GM18868 (cell line): ENCODE data around the gene HTR2C.
"Not testable (repeated sequence)": the region's sequence is repeated elsewhere in the genome, so short reads cannot be mapped to it uniquely, and the experiment has no call there.

Source experiments
- ATAC-seq: cut with Tn5 transposase; IDR thresholded peaks from one replicate; pipeline ENCODE4 v1.9.1; 2021; ENCODE audit warnings: mild to moderate bottlenecking, moderate library complexity; ENCODE audit not compliant: unreplicated experiment

HTR2C gene

DNA sequence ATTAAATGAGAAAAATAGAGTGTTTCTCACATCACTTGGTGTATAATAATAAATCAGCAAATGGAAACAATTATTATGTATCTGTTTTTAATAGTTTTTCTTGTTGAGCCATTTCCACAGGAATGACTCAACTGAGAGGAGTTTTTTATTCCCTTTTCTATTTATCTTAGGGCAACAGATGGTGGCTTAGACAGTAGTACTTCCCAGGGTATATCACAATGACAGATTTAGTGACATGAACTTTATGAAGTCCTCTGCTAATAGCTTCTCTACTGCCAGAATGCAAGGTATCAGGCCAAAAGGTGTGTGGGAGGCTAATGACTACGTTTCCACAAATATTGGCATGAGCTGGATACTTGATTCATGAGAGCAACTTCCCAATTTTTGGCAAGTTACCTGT lies 126.7 kb downstream of the HTR2C start:
- ATAC-seq, result no peak

DNA sequence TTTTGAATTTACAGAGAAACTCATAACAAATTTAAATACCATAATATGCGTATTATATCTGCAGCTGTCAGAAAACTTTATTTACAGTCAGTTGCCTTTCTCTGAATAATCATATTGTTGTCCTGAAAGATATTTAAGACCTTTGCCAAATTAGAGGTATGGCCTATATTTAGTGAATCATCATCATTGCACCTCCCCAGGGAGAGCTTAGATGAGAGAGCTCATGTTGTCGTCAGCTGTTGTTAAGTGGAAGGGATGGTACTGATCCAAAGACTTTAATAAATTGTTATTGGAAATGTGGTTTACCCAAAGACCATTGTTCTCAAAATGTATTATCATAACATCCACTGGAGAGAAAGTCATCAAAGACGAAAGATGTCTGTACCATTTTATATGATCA lies 128.6 kb downstream of the HTR2C start:
- ATAC-seq, result no peak

DNA sequence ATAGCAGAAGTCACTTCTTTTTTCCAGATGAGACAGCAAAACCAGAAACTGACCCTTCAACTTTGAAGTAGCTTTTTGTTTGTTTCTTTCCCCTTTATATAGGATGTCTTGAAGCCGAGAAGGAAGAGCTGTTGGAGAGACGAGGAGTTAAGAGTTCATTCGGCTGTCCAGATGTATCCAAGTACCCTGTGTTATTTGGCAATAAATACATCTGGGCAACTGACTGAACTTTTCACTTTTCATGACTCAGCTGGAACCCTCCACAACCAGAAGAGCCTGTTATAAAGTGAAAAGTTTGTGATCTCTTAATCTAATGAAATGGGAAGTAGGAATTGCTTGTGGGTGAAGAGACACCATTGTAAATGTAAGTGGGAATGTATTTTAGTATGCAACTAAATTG lies 131.2 kb downstream of the HTR2C start:
- no peak for ATAC-seq

DNA sequence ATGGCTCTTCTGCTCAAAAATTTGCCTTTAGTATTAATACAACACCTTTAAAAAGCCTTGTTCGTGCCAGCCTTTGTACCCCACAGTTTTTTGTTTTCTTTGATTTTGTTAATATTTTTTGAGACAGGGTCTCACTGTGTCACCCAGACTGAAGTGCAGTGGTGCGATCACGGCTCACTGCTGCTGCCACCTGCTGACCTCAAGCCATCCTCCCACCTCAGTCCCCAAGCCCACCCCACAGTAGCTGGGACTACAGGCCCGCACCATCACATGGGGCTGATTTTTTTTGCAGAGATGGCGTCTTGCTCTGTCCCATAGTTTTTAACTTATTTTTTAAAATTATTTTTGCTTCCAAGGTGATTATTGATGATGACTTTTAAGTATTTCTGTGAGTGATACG lies 134.0 kb downstream of the HTR2C start:
- no peak for ATAC-seq

DNA sequence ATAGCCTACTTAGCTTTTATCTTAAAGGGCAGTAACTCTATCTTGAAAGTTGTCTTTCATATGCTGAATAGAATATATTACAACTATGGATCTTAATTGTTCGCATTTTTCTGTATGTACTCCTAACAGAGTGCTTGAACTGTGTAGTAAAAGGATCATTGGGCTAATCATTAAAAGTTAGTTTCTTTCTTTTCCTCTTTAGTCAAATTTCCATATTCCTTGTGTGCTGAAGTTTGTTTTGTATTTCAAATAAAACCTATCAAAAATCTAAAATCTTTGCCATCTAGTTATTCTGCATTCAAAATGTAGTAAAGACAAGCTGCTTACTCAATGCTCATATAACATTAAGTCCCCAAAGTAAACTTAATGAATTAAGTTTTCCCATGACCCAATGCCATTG lies 182.7 kb downstream of the HTR2C start:
- no peak for ATAC-seq

DNA sequence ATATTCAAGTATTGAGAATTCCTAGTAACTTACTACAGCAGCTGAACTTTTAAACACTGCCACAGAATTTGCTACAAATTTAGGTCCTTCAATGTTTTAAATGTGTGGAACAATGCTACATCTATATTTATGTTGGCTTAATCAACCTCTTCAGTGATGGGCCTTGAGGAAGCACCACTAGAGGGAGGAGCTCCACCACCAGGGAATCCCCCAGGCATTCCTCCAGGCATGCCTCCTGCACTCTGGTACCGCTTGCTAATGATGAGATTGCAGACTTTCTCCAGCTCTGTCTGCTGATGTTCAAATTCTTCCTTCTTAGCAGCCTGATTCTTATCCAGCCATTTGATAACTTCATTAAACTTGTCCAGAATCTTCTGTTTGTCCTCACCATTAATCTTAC lies 190.8 kb downstream of the HTR2C start:
- ATAC-seq, result no peak

DNA sequence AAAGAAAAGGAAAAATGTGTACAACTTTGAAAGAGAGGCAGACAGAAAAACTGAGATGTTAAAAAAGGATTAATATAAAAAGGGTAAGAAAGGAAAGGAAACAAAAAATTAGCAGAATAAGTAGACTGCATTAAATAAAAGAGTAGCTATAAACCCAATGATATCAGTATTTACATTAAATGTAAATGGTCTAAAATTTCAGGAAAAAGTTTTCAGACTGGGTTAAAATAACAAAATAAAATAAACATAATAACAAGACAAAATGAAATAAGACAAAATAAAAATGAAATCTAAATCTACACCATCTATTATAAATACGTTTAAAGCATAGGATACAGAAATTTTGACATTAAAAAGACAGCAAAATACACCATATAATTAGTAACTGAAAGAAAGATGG lies 199.0 kb downstream of the HTR2C start:
- no peak for ATAC-seq

DNA sequence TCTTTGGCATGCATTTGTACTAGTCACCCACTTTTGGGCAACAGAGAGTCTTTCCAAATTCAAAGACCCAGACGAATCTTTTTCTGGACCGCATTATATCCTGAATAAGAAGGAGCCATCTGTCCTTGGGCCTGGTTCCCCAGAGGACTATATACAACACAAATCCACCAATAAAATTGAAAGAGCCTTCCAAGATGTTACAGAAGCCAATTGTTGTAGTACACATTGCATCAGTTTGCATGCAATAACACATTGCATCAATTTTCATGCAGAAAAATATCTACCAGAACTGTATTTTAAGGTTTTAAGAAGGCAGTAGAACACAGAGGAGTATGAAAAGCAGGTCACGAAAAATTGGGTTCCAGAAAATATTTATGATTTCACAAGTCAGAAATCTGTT lies 203.2 kb downstream of the HTR2C start:
- no peak for ATAC-seq

DNA sequence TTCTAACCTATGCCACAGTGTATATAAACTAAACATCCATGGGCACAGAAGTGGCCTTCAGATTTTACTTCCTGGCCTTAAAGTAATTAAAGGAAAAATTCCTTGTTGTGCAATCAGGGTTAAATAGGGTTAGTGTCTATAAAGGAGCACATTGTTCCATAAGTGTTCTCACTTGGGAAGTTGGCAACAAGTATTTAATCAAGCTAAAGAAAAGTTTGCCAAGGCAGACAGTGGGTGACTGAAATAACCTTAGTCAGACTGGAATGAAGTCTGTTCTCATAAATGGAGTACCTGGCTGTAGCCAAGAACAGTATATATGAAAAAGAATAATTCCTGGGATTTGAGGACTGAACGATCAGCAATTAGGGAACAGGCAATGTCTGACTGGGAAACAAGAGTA lies 213.6 kb downstream of the HTR2C start:
- no peak for ATAC-seq

DNA sequence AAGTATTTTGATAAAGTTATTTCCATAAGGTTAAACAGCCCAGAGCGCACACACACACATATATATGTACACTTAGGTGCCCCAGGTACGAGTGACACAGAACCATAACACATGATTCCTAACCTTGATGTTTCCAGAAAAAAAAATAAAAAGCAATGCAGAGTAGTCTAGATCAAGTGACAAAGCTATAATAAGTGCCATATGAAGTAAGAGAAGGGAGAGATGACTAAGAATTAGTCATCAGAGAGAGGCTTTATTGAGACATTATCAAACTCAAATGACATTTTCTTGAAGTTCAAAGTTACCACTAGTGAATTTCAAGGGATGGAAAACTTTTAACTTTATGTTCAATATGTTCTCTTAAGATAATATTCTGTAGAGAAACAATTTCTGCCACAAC lies 215.0 kb downstream of the HTR2C start:
- ATAC-seq, result no peak

DNA sequence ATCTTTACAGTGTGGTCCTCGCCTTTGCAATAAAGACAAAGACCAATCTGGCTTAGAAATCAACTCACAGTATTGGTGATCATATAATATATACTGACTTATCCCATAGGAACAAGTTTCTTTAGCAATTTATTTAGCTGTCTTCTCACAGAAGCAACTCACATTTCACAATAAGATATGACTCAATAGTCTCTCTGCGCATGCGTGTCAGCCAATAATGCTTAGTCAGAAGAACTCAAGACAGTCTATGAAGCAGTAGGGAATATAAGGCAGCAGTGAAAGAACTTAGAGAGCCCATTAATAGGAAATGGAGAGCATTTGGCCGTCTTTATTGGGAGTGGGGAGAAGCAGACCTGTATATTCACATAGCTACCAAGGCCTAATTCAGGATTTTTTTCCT lies 216.8 kb downstream of the HTR2C start:
- ATAC-seq, result no peak

DNA sequence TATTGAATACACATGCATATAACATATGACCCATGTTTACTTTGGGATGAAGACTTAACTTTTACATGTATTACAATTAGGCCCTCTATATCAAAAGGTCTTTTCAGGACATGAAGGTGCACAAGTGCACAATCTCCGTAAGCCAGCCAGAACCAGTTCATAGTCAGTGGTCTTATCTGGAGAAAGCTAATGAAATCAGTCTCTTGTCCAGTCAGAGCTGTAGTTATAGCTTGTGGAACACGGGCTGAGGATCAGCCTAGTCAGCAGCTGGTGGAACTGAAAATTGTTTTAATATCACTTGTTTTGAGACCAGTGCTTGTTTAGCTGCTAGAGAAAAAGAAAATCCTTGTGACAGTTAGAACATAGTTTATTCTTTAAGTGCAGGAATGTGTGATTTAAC lies 235.6 kb downstream of the HTR2C start:
- ATAC-seq, result no peak

DNA sequence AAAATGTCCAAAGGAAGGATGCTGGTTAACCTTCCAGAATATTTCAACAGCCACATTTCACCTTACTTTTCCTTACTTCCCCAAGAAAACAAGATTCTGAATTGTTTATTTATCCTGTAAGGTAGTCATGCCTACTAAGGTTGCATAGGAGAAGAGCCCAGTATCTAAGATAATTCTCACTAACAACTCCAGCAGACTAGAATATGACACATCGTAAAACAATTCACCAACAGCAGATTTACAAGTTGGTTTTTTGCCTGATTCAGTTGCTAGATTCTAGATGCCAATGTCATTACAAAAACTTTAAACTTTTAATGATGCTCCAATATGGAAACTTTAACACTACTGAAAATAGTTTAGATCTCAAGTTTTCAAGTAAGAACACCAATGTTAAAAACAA lies 257.2 kb downstream of the HTR2C start:
- ATAC-seq, result no peak

DNA sequence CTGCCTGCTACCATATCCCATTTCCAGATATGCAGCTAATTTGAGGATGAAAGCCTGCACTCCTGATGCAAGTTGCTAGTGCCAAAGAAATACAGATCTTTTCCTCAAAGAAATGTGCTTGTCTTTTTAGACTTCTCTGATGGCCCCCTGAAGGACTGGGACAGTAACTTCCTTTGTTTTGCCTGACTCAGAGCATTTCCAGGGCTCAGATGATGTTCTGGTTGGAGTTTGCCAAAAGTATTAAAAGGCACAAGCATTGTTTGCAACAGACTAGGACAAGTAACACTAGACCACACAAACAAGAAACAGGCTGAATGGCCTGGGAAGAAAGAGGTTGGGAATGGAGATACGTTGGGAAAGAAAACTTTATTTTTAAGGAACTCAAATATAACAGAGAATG lies 258.3 kb downstream of the HTR2C start:
- no peak for ATAC-seq

DNA sequence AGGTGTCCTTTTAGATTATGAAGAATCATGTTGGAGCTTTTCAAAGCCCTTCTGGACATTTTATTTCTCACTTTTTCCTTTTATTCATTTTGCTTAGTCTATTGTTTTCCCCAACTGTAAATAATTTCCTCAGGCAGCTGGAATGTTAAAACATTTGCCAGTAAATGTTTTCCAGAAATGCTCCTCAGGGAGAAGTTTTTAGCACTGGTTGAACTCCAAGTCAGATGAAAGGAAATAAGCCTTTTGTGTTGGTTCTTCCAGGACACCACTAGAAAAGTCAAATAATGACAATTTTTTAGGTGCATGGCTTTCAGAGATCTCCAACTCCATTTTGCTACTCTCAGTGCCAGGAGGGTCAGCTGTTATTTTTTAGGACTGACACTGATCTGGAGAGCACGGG lies 305.6 kb downstream of the HTR2C start:
- no peak for ATAC-seq

DNA sequence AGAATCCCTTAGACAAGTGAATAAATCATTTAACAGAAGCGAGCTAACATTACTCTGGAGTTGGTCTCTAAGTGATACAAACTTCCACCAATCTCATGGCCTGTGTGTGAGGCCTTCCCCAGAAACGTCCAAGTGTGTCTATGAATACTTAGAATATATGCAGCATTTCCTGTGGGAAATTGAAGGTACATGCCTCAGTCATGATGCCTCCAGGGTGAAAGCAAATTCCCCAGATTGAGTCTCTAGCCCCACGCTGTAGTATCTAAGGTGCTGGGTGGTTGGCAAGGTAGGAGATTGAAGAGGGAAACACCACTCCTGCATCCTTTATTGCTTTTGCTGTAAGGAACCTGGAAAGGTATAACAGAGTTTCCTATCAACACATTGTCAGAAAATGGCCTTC lies 319.7 kb downstream of the HTR2C start:
- no peak for ATAC-seq

DNA sequence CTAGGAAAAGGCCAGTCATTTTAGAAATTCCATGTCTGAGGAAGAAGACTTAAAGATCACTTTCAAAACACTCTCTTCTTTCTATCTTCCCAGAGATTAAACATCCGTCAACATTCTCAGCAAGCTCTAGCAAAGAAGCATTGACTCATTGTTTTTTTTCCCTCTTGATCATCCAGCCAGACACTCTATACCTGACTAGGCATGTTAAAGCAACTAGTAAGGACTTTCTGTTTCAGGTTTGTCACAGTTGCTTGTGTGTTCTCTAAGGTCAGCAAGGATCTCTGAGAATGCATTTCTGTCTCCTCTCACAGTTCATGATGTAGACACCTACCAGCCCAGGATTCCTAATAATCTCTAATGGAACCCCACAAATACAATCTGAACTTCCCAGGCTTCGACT lies 321.4 kb downstream of the HTR2C start:
- no peak for ATAC-seq

DNA sequence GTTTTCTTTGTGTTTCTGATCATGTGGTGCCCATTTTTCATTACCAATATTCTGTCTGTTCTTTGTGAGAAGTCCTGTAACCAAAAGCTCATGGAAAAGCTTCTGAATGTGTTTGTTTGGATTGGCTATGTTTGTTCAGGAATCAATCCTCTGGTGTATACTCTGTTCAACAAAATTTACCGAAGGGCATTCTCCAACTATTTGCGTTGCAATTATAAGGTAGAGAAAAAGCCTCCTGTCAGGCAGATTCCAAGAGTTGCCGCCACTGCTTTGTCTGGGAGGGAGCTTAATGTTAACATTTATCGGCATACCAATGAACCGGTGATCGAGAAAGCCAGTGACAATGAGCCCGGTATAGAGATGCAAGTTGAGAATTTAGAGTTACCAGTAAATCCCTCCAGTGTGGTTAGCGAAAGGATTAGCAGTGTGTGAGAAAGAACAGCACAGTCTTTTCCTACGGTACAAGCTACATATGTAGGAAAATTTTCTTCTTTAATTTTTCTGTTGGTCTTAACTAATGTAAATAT lies 323.2 kb downstream of the HTR2C start:
- no peak for ATAC-seq

DNA sequence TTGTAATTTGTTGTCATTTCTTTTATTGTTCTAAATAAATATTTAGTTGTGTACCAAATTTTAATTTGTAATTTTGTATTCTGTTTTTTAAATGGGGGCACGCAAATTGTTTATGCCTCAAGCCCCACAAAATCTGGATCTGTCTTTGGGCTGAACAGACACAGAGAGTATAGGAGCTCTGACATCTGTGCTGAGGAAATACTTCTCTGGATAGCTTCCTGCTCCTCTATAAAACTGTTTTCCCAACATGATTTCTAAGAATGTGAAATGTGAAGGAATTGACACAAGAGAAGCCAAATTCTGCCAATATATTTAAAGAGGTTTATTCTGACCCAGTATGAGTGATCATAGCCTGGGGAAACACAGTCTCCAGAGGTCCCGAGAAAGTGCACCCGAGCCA lies 340.5 kb downstream of the HTR2C start:
- ATAC-seq, result no peak

DNA sequence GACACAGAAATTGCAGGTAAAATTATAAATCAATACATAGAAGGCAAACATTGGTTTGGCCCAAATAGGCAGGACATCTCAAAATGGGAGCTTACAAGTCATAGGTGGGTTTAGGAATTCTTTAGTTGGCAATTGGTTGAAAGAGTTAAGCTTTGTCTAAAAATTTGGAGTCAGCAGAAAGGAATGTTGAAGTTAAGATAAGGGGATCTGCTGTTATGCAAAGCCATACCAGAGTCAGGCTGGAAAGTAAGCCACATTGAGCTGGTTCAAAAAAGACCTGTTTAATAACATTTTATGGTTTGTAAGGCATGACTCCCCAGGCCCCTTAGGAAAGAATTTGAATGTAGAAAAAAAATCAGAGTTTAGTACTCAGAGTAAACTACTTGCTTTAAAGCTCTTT lies 341.0 kb downstream of the HTR2C start:
- no peak for ATAC-seq

DNA sequence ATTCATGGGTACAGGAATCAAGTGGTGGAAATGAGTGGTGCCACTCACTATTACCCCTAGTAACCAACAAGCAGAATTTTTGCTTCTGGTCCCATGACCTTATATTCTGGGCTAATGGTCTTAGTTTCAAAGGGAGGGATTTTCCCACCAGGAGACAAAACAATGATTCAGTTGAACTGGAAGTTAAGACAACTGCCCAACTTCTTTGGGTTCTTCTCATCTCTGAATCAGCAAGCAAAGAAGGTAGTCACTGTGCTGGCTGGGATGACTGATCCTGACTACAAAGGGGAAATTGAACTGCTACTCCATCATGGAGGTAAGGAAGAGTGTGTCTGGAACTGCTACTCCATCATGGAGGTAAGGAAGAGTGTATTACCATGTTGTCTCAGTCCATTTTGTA lies 346.3 kb downstream of the HTR2C start:
- no peak for ATAC-seq

DNA sequence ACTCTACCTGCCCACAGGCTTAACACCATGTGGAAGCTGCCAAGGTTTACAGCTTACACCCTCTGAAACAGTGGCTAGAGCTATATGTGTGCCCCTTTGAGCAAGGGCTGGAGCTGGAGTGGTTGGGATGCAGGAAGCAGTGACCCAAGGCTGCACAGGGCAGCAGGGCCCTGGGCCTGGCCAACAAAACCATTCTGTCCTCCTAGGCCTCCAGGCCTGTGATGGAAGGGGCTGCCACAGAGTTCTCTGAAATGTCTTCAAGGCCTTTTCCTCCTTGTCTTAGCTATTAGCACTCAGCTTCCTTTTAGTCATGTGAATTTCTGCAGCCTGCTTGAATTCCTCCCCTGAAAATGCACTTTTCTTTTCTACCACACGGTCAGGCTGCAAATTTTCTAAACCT lies 348.7 kb downstream of the HTR2C start:
- no peak for ATAC-seq

DNA sequence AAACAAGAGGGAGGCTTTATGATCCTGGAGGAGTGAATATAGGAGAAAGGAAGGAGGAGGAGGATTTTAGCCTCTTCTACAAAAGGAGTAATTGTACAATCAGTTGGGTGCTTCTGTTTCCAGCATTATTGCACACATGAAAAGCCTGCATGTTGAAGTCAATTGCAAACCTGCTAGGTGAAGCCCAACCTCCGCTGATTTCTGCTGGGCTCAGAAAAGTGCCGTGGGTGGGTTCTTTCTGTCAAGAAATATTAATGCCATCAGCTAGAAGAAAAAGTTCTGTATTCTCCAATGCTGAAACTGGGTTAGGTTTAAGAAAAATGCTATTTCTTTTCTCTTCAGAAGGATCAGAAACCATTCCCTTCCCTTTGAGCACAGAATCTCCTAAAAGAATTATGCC lies 349.4 kb downstream of the HTR2C start:
- not testable (repeated sequence) for ATAC-seq

DNA sequence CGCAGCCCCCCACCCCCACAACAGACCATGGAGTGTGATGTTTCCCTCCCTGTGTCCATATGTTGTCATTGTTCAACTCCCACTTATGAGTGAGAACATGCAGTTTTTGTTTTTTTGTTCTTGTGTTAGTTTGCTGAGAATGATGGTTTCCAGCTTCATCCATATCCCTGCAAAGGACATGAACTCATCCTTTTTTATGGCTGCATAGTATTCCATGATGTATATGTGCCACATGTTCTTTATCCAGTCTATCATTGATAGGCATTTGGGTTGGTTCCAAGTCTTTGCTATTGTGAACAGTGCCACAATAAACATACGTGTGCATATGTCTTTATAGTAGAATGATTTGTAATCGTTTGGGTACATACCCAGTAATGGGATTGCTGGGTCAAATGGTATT lies 353.2 kb downstream of the HTR2C start:
- ATAC-seq, result not testable (repeated sequence)
